Ascending aorta (tissue), 2 donors: ENCODE data around the gene TMEM165. TPM values are rescaled to one million over a fixed set of nuclear protein-coding genes. Genes with fewer than 3 reads are reported as not detected.

ENCODE experiments used
- DNase-seq, 2 donors: peaks; one replicate each; pipeline ENCODE4 v3.0.0-alpha.2; 2019; ENCODE audit warnings: low spot score in 2 of 2
- H3K27ac ChIP-seq, 2 donors: fragments of 200-600 bp; sonication (generic); one replicate each; pipeline ENCODE4 v1.5.1; 2016 to 2017; ENCODE audit warnings: mild to moderate bottlenecking in 1 of 2
- H3K27me3 ChIP-seq: fragments of 200-600 bp; sonication (generic); one replicate; pipeline ENCODE4 v1.5.1; 2017
- H3K36me3 ChIP-seq, 2 donors: fragments of 200-600 bp; sonication (generic); one replicate each; pipeline ENCODE4 v1.5.1; 2016
- H3K4me1 ChIP-seq, 2 donors: fragments of 200-600 bp; sonication (generic); one replicate each; pipeline ENCODE4 v1.5.1; 2016 to 2017; ENCODE audit warnings: mild to moderate bottlenecking in 1 of 2
- H3K4me3 ChIP-seq, 2 donors: fragments of 200-600 bp; sonication (generic); one replicate each; pipeline ENCODE4 v1.5.1; 2016 to 2017; ENCODE audit warnings: mild to moderate bottlenecking in 1 of 2
- H3K9me3 ChIP-seq, 2 donors: fragments of 200-600 bp; sonication (generic); one replicate each; pipeline ENCODE4 v1.5.1; 2016
- CTCF ChIP-seq, 3 experiments: fragments of 200-600 bp in 2 of 3; fragments of 450-650 bp in 1 of 3; sonication (generic) in 2 of 3; IDR thresholded peaks; one replicate each; pipeline ENCODE4 v1.5.1; 2016 to 2019; ENCODE audit warnings: antibody characterized with exemption in 3 of 3, mild to moderate bottlenecking in 1 of 3, moderate library complexity in 1 of 3
- intact Hi-C: fragments of 100-400 bp; cut with DNase I; formaldehyde crosslinking; loops from one replicate; pipeline ENCODE4 v1.15.1; 2023
- total RNA-seq: library from RNA; depleted of rRNA; stranded (reverse); fragments of >200 nt; gene quantifications from one replicate; pipeline ENCODE4 v1.1.0, GENCODE V29; 2016

Gene TMEM165
- total RNA-seq, 1 donor from 2014 or later: 178 TPM

- TF ChIP-seq CTCF (IDR thresholded peaks at IDR 0.05): no peak
- Histone ChIP-seq H3K4me3 (no peak overlapping the region), H3K27ac (no peak overlapping the region), H3K9me3 (no peaks in the 10 kb centered on the region), H3K36me3 (peaks cover 0 to 8% of the 10 kb centered on the region in 2 donors), H3K27me3 (no peaks in the 10 kb centered on the region), H3K4me1 (no peaks in the 10 kb centered on the region)
- DNase-seq: no peak
- intact Hi-C loops: no loop called here
Measured at GRCh38 chr4:55365345-55365728, 30.4 kb upstream of the TMEM165 start.

- no peak for DNase-seq
- intact Hi-C loops: no loop called here
- Histone ChIP-seq H3K27me3 (no peaks in the 10 kb centered on the region), H3K36me3 (peaks cover 0 to 8% of the 10 kb centered on the region in 2 donors), H3K27ac (no peak overlapping the region), H3K4me3 (no peak overlapping the region), H3K4me1 (no peaks in the 10 kb centered on the region), H3K9me3 (no peaks in the 10 kb centered on the region)
- no peak for TF ChIP-seq CTCF (IDR thresholded peaks at IDR 0.05)
Measured at GRCh38 chr4:55366621-55367020, 29.1 kb upstream of the TMEM165 start.

GRCh38 chr4:55367084-55367722, 28.6 kb upstream of the TMEM165 start:
- no peak for TF ChIP-seq CTCF (IDR thresholded peaks at IDR 0.05)
- no peaks in the 10 kb centered on the region for H3K9me3 ChIP-seq
- H3K36me3 ChIP-seq: peaks cover 0 to 8% of the 10 kb centered on the region in 2 donors
- no peak overlapping the region for H3K27ac ChIP-seq
- no peak overlapping the region for H3K4me3 ChIP-seq
- intact Hi-C loops: no loop called here
- H3K27me3 ChIP-seq: no peaks in the 10 kb centered on the region
- DNase-seq: no peak
- no peaks in the 10 kb centered on the region for H3K4me1 ChIP-seq

- peaks cover 0 to 8% of the 10 kb centered on the region in 2 donors for H3K36me3 ChIP-seq
- no peaks in the 10 kb centered on the region for H3K27me3 ChIP-seq
- no peak for DNase-seq
- H3K4me3 ChIP-seq: no peak overlapping the region
- no peak for TF ChIP-seq CTCF (IDR thresholded peaks at IDR 0.05)
- intact Hi-C loops: no loop called here
- H3K27ac ChIP-seq: no peak overlapping the region
- no peaks in the 10 kb centered on the region for H3K9me3 ChIP-seq
- no peaks in the 10 kb centered on the region for H3K4me1 ChIP-seq
Measured at GRCh38 chr4:55369968-55370367, 25.8 kb upstream of the TMEM165 start.

GRCh38 chr4:55372259-55372658, 23.5 kb upstream of the TMEM165 start:
- no peak for DNase-seq
- H3K4me3 ChIP-seq: no peak overlapping the region
- intact Hi-C loops: no loop called here
- H3K36me3 ChIP-seq: peaks cover 0 to 4% of the 10 kb centered on the region in 2 donors
- H3K27me3 ChIP-seq: no peaks in the 10 kb centered on the region
- TF ChIP-seq CTCF (IDR thresholded peaks at IDR 0.05): no peak
- no peaks in the 10 kb centered on the region for H3K9me3 ChIP-seq
- no peaks in the 10 kb centered on the region for H3K4me1 ChIP-seq
- H3K27ac ChIP-seq: no peak overlapping the region

- Histone ChIP-seq H3K27ac (no peak overlapping the region), H3K9me3 (no peaks in the 10 kb centered on the region), H3K27me3 (no peaks in the 10 kb centered on the region), H3K4me3 (no peak overlapping the region), H3K4me1 (no peaks in the 10 kb centered on the region), H3K36me3 (peaks cover 0 to 4% of the 10 kb centered on the region in 2 donors)
- TF ChIP-seq CTCF (IDR thresholded peaks at IDR 0.05): no peak
- intact Hi-C loops: no loop called here
- no peak for DNase-seq
Measured at GRCh38 chr4:55373461-55373860, 22.3 kb upstream of the TMEM165 start.
